ENCODE results near the gene CXADR.

The CXADR gene

DNA sequence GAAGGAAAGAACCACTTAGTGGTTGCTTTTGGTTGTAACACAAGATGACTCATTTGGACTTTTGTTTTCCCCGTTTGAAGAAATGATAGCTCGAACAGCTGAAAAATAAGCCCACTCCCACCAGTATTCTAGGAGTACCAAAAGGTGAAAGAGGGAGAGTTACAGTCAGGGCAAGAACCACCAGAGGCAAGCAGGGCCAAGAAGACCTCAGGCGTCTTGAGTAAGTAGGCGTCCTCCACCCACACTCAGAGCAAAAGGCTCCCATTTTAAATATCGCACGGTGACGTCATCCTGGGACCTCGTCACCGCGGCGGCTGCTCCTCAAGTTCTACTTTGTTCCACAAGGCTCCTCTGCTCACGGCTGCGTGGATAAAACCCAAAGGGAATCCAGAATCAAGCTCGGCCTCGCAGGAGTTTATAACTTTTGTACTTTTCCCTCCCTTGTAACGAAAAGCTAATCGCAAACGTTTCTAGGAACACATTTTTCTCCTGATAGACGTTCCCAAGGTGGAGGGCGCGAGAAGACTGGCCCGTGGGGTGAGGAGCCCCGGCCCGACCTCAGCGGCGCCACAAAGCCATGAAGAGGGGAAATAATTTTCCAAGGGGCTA, 98.7 kb downstream of the CXADR start:
- Mint-ChIP-seq H3K4me3 (peak overlapping the region; percentile 82), H3K27ac (peak overlapping the region; percentile 80), H3K4me1 (ENCODE audit: low read depth) (peaks cover 15% of the 10 kb centered on the region), H3K36me3 (ENCODE audit: low read depth) (no peaks in the 10 kb centered on the region), H3K27me3 (peaks cover 2% of the 10 kb centered on the region), H3K9me3 (no peaks in the 10 kb centered on the region)
- intact Hi-C loops (cut with micrococcal nuclease), result loop anchor here (2.0 kb wide), 1 partner anchor 207 kb away; the partner anchor contains the start of gene C21orf91

DNA sequence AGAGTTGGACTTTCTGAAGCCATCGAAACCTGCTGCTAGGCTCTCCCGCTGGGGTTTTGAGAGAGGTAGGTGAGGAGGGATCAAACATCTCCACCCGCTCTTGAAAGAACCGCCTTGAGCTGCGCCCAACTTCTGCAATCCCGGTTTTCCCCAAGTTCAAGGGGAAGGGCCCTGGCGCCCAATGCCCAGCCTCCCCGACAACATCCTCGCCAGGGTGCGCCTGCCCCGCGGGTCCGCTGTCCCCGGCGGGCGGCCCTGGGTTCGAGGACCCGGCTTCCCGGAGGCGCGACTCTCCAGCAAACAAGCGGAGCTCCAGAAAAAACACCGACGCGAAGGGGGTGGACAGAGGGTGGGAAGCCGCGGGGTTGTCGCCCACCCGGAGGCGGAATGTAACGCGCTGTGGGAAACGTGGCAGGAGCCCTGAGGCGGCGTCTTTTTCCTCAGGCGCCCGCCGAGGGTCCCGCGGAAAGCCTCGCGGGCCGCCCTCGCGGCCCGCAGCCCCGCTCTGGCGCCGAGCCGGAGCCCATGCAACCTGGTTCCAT, 99.3 kb downstream of the CXADR start:
- H3K9me3 Mint-ChIP-seq, result no peaks in the 10 kb centered on the region
- intact Hi-C loops (cut with micrococcal nuclease), result loop anchor here (2.0 kb wide), 1 partner anchor 207 kb away; the partner anchor contains the start of gene C21orf91
- peak overlapping the region; percentile 82 for H3K4me3 Mint-ChIP-seq
- H3K27me3 Mint-ChIP-seq, result peaks cover 2% of the 10 kb centered on the region
- H3K4me1 Mint-ChIP-seq (ENCODE audit: low read depth), result peaks cover 15% of the 10 kb centered on the region
- no peaks in the 10 kb centered on the region for H3K36me3 Mint-ChIP-seq (ENCODE audit: low read depth)
- H3K27ac Mint-ChIP-seq, result peak overlapping the region; percentile 80

DNA sequence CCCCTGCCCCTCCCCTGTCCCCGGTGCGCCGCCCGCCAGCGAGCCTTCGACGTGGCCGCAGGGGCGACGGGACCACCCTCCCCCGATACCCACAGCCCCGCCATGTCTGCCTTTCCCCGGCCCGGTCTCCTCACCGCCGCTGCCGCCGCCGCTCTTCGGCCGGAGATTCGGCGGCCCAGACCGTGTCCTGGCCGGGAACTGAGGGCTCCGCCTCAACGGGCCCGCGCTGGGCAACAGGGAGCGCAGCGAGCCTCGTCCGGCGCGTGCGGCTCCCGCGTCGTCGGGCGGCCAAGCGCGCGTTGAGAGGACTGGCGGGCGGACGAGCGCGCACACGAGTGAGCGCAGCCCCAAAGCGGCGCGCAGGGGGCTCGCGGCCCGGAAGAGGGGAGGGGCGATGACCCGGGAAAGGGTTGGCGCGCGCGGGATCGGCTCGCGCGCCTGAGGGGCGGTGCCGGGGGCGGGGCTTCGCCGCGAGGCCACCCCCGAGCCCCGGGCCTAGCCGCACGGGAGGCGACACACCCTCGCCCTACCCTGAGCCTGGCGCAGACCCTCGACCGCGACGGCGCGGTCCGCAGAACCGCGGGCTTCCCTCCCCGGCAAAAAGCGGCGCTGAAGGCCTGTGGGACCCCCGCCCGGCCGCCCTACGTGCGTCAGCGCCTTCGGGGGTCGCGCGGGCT, 99.9 kb downstream of the CXADR start, which contains the start of gene BTG3:
BTG3 (minus strand) TSS at position 337 of the 677 bp plus-strand sequence. CDS start 3,757 bp downstream, outside the sequence.
- Mint-ChIP-seq H3K4me1 (ENCODE audit: low read depth) (peaks cover 15% of the 10 kb centered on the region), H3K27me3 (peaks cover 2% of the 10 kb centered on the region), H3K36me3 (ENCODE audit: low read depth) (no peaks in the 10 kb centered on the region), H3K9me3 (no peaks in the 10 kb centered on the region), H3K4me3 (peak within 1 kb of the TSS; percentile 82), H3K27ac (peak within 1 kb of the TSS; percentile 80)
- intact Hi-C loops (cut with micrococcal nuclease), result loop anchor here (2.0 kb wide), 1 partner anchor 206 kb away; the partner anchor contains the start of gene C21orf91

DNA sequence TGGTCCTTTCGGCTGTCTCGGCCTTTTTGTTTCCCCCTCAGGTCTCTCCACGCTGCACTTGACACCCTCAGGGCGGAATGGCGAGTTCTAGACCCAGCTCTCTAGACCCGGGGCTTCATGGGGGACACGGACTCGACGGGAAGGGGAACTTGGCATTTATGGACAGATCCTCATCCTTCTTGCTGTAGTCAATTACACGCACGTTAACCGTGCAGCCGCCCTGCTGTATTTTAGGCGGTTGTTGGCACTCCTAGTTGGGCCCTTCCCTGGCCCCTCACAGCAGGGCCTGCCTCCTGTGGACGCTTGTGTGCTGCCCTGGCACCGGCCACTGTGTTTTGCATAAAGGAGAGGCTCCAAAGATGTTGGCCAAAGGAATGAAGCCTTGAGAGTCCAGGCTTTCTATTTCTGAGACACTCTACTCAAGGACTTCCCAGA, 100.4 kb downstream of the CXADR start:
- H3K27me3 Mint-ChIP-seq, result peaks cover 2% of the 10 kb centered on the region
- H3K4me1 Mint-ChIP-seq (ENCODE audit: low read depth), result peaks cover 15% of the 10 kb centered on the region
- intact Hi-C loops (cut with micrococcal nuclease), result loop anchor here (2.0 kb wide), 1 partner anchor 206 kb away; the partner anchor contains the start of gene C21orf91
- H3K4me3 Mint-ChIP-seq, result peak overlapping the region; percentile 82
- peak overlapping the region; percentile 80 for H3K27ac Mint-ChIP-seq
- no peaks in the 10 kb centered on the region for H3K9me3 Mint-ChIP-seq
- no peaks in the 10 kb centered on the region for H3K36me3 Mint-ChIP-seq (ENCODE audit: low read depth)

DNA sequence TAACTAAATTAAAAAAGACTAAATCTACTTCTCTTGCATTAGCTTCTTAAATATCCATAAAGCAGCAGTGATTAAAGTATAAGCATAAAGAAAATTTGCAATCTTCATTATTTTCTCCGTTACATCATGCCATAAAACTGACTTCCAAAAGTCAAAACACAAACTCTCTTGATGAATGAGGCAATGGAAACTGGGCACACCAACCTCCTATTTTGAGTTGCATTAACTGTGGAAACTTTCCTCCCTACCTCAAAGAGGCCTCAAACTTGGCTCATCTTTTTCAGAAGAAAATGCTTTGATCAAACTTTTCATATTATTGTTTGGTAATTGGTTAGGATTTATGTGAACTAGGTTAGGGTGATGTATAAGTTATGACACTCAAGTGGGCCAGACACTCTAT, 104.0 kb downstream of the CXADR start:
- no peaks in the 10 kb centered on the region for H3K9me3 Mint-ChIP-seq
- H3K27me3 Mint-ChIP-seq, result peaks cover 2% of the 10 kb centered on the region
- no peak overlapping the region for H3K27ac Mint-ChIP-seq
- intact Hi-C loops (cut with micrococcal nuclease), result no loop called here
- H3K4me1 Mint-ChIP-seq (ENCODE audit: low read depth), result peaks cover 2% of the 10 kb centered on the region
- H3K4me3 Mint-ChIP-seq, result no peak overlapping the region
- no peaks in the 10 kb centered on the region for H3K36me3 Mint-ChIP-seq (ENCODE audit: low read depth)

DNA sequence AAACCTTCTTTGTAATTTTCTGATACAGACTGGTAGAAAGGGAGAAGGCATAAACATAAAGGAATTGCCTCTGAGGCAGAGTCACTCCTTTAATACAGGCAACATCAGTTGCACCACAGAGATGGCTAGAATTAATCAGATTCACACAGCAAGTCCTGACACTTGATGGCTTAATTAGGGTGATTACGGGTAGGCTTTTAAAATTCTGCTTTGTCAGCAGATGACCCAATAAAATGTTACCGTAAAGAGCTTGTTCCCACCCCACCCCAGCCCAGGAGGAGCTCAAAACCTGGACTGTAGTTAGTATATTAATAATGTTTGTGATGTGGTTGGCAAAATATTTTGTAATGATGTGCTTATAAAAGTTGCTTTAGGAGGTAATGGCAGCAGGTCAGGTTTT, 109.2 kb downstream of the CXADR start:
- Mint-ChIP-seq H3K9me3 (no peaks in the 10 kb centered on the region), H3K27me3 (peaks cover 19% of the 10 kb centered on the region), H3K27ac (no peak overlapping the region), H3K4me3 (no peak overlapping the region), H3K36me3 (ENCODE audit: low read depth) (no peaks in the 10 kb centered on the region), H3K4me1 (ENCODE audit: low read depth) (no peaks in the 10 kb centered on the region)
- intact Hi-C loops (cut with micrococcal nuclease), result no loop called here

DNA sequence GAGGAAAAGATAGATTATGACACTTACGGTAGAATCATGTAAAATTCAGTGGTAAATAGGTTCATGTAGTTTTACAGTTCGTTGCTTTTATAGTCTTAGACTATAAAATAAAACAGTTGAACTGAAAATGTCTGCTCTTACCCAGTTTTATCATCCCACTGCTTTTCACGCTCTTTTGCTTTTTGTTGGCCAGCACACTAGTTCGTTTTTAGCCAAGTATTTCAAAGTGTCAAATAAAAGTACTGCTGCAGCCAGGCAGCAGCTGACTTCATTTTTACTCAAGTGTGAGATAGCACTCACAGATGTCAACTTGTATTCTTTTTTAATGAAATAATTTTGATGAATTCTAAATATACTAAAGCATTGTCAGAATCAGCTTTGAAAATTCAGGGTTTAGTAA, 118.4 kb downstream of the CXADR start:
- H3K27ac Mint-ChIP-seq, result no peak overlapping the region
- peaks cover 5% of the 10 kb centered on the region for H3K4me1 Mint-ChIP-seq (ENCODE audit: low read depth)
- intact Hi-C loops (cut with micrococcal nuclease), result no loop called here
- H3K4me3 Mint-ChIP-seq, result no peak overlapping the region
- no peaks in the 10 kb centered on the region for H3K27me3 Mint-ChIP-seq
- no peaks in the 10 kb centered on the region for H3K9me3 Mint-ChIP-seq
- no peaks in the 10 kb centered on the region for H3K36me3 Mint-ChIP-seq (ENCODE audit: low read depth)

DNA sequence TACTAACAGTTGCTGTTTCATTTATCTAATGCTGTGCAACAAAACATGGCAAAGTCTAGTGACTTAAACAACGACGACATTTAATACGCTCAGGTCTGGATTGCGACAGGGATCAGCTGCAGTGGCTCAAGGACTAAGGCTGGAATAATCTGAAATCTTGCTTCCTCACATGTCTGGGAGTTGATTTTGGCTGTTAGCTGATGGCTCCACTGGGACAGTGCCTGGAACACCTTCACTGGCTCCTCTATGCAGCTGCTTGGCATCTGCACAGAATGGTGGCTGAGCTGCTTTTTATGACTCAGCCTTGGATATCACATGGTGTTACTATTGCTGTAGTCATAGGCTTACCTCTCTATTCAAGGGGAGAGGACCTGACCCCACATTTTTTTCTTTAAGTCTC, 123.9 kb downstream of the CXADR start:
- no peaks in the 10 kb centered on the region for H3K36me3 Mint-ChIP-seq (ENCODE audit: low read depth)
- H3K9me3 Mint-ChIP-seq, result peaks cover 26% of the 10 kb centered on the region
- H3K27me3 Mint-ChIP-seq, result no peaks in the 10 kb centered on the region
- no peaks in the 10 kb centered on the region for H3K4me1 Mint-ChIP-seq (ENCODE audit: low read depth)
- H3K4me3 Mint-ChIP-seq, result no peak overlapping the region
- intact Hi-C loops (cut with micrococcal nuclease), result no loop called here
- H3K27ac Mint-ChIP-seq, result no peak overlapping the region

DNA sequence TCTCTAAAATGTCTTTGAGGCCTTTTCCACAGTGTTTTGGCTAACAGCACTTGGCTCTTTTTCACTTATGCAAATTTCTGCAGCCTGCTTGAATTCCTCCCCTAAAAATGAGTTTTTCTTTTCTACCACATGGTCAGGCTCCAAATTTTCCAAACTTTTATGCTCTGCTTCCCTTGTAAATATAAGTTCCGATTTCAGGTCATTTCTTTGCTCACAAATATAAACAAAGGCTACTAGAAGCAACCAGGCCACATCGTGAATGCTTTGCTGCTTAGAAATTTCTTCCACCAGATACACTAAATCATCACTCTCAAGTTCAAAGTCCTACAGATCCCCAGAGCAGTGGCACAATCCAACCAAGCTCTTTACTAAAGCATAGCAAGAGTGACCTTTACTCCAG, 128.0 kb downstream of the CXADR start:
- H3K4me1 Mint-ChIP-seq (ENCODE audit: low read depth), result no peaks in the 10 kb centered on the region
- H3K9me3 Mint-ChIP-seq, result peaks cover 26% of the 10 kb centered on the region
- H3K4me3 Mint-ChIP-seq, result no peak overlapping the region
- no peaks in the 10 kb centered on the region for H3K36me3 Mint-ChIP-seq (ENCODE audit: low read depth)
- H3K27me3 Mint-ChIP-seq, result no peaks in the 10 kb centered on the region
- no peak overlapping the region for H3K27ac Mint-ChIP-seq
- intact Hi-C loops (cut with micrococcal nuclease), result no loop called here
